GM19099 (cell line): ENCODE measurements around the gene IFT122.

Experiments used
- POLR2A ChIP-seq: IDR thresholded peaks from 3 replicates; pipeline ENCODE4 v1.6.1; 2011; ENCODE audit warnings: low read depth; ENCODE audit not compliant: insufficient read length; ENCODE audit errors: extremely low read depth

The IFT122 gene

GRCh38 chr3:129539206-129539605, 99.2 kb downstream of the IFT122 start:
- no peak for TF ChIP-seq POLR2A

DNA sequence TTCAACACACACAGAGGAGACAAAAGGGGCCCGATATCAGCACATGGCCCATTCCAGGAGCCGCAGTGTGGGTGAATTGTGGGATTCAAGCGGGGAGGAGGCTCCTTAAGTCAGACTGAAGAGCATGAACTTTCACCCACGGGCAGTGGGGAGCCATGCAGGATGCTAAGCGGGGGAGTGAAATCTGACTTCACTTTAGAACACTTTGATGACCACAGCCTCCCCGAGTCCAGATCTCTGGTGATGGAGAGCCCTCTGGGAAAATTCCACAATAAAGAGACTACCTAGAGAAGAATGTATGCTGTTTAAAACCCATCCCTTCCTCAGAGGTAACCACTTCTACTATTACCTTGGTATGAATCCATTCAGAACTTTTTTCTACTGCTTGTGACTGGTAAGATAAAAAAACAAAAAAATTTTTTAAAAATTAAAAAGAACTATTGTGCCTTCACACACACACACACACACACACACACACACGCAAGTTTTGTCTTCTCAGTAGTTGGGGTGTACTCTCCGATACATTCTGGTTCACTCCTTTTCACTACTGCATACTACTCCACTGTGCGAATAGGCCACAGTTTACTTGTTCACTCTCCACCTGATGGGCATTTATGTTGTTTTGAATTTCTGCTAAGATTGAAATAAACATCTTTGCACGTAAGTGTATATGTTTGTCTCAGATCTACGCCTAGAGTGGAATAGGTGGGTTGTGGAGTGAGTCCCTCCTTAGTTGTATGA, 100.9 kb downstream of the IFT122 start:
- TF ChIP-seq POLR2A = no peak

DNA sequence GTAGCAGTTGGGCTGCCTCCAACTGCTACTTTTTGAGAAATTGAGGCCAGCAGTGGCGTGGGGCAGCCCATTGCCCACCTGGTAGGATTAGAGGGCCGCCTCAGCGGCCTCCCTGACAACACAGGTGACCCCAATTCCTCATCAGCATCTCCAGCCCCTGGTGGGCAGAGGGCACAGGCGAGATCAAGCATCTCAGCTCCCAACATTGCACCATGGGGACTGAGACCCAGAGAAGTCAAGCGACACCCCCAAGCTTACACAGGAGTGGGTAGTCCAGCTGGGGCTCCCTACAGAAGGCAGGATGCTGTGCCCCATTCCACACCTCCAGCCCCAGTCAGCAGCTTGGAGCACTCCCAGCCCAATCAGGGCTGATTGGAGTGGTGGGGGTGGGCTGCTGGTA, 102.7 kb downstream of the IFT122 start:
- TF ChIP-seq POLR2A = no peak

GRCh38 chr3:129543156-129543790, 103.2 kb downstream of the IFT122 start, which contains the start of gene H1-8:
TSS of gene H1-8 (plus strand) at chr3:129543175. CDS start at chr3:129543219, 44 bp downstream.
- no peak for TF ChIP-seq POLR2A

- no peak for TF ChIP-seq POLR2A
Observed at GRCh38 chr3:129543999-129544398, 104.0 kb downstream of the IFT122 start.

DNA sequence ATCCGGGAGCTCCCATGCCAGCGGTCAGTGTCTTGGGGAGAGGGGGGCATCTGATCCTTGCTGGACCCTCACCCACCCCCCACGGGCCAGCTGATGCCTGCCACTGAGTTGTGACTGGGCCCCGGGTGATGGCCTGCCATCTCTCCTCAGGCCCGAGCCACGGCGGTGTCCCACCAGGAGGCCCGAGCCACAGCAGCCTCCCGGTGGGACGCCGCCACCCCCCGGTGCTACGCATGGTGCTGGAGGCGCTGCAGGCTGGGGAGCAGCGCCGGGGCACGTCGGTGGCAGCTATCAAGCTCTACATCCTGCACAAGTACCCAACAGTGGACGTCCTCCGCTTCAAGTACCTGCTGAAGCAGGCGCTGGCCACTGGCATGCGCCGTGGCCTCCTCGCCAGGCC, 107.2 kb downstream of the IFT122 start:
- no peak for TF ChIP-seq POLR2A

DNA sequence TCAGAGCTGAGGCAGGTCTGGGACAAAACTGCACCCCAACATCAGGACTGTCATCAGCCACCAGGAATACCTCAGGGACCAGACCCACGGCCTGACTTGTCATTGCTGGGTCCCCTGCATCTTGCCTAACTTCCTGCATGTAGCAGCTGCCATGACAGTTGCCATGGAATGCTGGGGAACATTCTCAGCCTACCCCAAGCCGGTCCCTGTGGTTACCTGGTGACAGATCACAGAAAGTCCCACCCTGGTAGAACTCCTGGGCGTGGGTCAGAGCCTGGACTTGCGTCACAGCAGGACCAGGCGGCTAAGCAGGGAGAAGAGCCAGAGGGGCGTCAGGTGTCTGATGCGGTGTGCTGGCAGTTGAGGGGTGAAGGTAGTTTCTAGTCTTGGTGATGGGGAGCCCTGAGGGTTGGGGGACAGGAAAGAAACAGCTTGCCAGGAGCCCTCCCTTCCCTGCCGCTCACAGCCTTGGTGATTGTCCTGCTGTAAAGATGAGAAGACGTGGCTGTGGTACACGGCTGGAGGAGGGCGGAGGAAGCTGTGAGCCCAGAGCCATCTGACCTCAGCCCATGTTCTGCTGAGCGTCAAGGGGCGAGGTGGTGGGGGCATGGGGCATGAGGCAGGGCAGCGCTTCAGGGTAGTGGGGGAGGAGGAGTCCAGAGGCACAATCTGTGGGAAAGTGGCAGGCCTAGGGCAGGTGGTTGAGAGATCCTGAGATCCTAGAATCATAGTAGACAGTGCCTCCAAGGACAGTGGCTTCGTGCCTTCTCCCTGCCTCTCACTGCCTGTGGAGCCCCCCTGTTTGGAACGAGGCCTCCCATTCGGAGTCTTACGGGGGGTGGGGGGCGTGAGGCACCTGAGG, 108.3 kb downstream of the IFT122 start:
- TF ChIP-seq POLR2A = no peak

DNA sequence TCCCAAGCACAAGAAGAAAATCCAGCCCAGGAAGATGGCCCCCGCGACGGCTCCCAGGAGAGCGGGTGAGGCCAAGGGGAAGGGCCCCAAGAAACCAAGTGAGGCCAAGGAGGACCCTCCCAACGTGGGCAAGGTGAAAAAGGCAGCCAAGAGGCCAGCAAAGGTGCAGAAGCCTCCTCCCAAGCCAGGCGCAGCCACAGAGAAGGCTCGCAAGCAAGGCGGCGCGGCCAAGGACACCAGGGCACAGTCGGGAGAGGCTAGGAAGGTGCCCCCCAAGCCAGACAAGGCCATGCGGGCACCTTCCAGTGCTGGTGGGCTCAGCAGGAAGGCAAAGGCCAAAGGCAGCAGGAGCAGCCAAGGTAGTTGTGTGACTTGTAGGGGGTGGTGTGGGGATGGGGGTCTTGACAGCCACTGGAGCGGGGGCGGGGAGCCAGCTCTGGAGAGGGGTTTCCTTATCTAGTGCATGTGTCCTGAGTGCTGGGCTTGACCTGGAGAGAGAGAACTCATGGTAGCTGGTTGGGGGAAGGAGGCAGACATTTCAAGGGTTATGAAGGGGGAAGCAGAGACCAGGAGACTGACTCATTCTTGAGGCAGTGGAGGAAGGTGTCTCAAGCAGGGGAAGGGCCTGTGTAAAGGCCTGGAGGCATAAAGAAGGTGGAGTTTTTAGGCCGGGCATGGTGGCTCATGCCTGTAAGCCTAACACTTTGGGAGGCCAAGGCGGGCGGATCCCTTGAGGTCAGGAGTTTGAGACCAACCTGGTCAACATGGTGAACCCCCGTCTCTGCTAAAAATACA, 109.2 kb downstream of the IFT122 start:
- no peak for TF ChIP-seq POLR2A

GRCh38 chr3:129549805-129550204, 109.8 kb downstream of the IFT122 start:
- TF ChIP-seq POLR2A = no peak

DNA sequence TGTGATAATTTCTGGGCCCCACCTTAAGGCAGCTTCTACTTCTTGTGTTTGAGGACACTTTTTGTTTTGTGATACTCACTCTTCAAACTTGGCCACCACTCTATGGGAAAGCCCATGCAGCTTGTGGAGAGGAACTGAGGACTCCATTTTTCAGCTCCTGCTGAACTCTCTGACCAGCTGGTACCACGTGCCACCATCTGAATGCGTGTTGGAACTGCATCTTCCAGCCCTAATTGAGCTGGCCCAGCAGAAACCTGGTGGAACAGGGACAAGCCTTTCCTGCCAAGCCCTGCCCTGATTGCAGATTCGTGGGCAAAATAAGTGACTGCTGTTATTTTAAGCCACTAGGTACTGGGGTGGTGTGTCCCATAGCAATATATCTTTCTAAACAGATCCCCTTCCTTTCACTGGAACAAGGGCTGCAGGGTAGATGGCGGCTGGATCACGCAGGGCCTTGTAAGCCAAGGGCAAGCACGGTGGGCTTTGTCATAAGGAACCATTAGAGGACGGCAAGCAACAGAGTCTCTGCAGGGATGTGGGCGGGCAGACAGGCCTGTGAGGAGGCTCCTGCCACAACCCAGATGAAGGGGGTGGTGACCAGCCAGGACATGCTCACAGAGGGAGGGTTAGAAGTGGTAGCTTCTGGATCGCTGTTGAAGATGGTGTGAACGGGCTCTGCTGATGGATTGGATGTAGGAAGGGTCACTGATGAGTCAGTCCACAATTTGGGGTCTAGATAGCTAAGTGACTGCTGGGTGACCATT, 112.4 kb downstream of the IFT122 start:
- no peak for TF ChIP-seq POLR2A

- no peak for TF ChIP-seq POLR2A
Observed at GRCh38 chr3:129553171-129553570, 113.1 kb downstream of the IFT122 start.

- no peak for TF ChIP-seq POLR2A
Observed at GRCh38 chr3:129553719-129554118, 113.7 kb downstream of the IFT122 start.

- TF ChIP-seq POLR2A = no peak
Observed at GRCh38 chr3:129554356-129555152, 114.5 kb downstream of the IFT122 start.
